Erythroblast (primary cell): ENCODE measurements around the gene CHST8.

Experiments used
- GATA1 ChIP-seq: IDR thresholded peaks from 2 replicates; pipeline ENCODE4 v1.6.1; 2011; ENCODE audit warnings: low read depth, mild to moderate bottlenecking, control low read depth, low read length, moderate library complexity
- POLR2A ChIP-seq: IDR thresholded peaks from 2 replicates; pipeline ENCODE4 v1.6.1; 2011; ENCODE audit warnings: mild to moderate bottlenecking, low read length

DNA sequence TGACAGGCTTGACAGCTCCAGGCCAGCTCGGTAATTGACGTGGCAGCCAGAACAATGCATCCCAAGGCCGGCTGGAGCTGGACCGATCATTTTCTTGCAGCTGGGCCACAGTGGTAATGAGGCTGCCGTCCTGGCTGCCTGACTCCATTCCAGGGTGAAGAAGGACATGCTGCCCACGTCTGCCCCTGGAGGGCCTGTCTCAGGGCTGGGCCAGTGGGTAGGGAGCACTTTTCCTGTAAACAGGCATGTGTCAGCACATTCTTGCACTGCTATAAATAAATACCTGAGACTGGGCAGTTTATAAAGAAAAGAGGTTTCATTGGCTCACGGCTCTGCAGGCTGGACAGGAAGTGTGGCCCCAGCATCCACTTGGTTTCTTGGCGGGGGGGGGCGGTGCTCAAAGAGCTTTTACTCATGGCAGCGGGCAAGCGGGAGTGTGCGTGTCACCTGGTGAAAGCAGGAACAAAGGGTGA is 136.8 kb downstream of the CHST8 start:
- TF ChIP-seq POLR2A (no peak), GATA1 (no peak)
